ENCODE results near the gene MBNL1.
"Not testable (repeated sequence)": the region's sequence is repeated elsewhere in the genome, so short reads cannot be mapped to it uniquely, and the experiment has no call there.

The MBNL1 gene

DNA sequence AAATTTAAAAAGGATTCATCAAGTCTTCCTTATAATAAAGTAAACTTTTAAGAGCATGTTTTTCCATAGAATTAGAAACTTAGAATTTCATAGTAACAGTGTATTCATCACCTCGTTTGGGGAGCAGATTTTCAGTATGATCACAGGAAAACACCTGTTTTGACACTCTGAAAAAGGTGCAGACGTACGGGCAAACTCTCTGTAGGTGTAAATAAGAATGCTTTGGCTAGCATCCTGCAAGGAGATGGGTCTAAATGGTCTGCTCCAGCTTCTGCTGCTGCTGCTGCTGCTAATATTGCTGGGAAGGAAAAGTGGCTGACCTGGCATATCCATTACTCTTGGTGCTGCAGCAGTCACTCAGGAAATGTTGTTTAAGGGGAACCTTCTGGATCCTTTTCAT lies 66.0 kb downstream of the MBNL1 start:
- peak; percentile 57 for DNase-seq
- no peaks in the 10 kb centered on the region for H4K20me1 ChIP-seq (ENCODE audit: insufficient read depth, low read length)
- H3K4me1 ChIP-seq (ENCODE audit: low read length), result peaks cover 71% of the 10 kb centered on the region
- no peak overlapping the region for H2AFZ ChIP-seq (ENCODE audit: low read length)
- no peaks in the 10 kb centered on the region for H3K9me2 ChIP-seq (replicated peaks; ENCODE audit: insufficient read depth, low read length)
- H3K9ac ChIP-seq (ENCODE audit: low read length), result peak overlapping the region; percentile 56; the same call in 1 of the 2 replicates
- H3K4me2 ChIP-seq (ENCODE audit: low read depth, low read length), result peak overlapping the region; percentile 93
- peak overlapping the region; percentile 91 for H3K27ac ChIP-seq (ENCODE audit: low read length)
- H3K79me2 ChIP-seq (ENCODE audit: low read length), result peaks cover 96% of the 10 kb centered on the region
- no peaks in the 10 kb centered on the region for H3K9me3 ChIP-seq (replicated peaks; ENCODE audit: insufficient read depth, low read length)
- TF ChIP-seq EZH2 (optimal IDR thresholded peaks at IDR 0.05; ENCODE audit: low read depth, low read length) (no peak), EZH2phosphoT487 (IDR thresholded peaks at IDR 0.05; ENCODE audit: low read length) (no peak)
- TF ChIP-seq, protein P1, sequence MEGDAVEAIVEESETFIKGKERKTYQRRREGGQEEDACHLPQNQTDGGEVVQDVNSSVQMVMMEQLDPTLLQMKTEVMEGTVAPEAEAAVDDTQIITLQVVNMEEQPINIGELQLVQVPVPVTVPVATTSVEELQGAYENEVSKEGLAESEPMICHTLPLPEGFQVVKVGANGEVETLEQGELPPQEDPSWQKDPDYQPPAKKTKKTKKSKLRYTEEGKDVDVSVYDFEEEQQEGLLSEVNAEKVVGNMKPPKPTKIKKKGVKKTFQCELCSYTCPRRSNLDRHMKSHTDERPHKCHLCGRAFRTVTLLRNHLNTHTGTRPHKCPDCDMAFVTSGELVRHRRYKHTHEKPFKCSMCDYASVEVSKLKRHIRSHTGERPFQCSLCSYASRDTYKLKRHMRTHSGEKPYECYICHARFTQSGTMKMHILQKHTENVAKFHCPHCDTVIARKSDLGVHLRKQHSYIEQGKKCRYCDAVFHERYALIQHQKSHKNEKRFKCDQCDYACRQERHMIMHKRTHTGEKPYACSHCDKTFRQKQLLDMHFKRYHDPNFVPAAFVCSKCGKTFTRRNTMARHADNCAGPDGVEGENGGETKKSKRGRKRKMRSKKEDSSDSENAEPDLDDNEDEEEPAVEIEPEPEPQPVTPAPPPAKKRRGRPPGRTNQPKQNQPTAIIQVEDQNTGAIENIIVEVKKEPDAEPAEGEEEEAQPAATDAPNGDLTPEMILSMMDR (IDR thresholded peaks at IDR 0.05; ENCODE audit: low read length), result no peak
- H3F3A ChIP-seq (ENCODE audit: insufficient read depth, low read length), result peaks cover 59% of the 10 kb centered on the region
- H3K27me3 ChIP-seq (replicated peaks; ENCODE audit: insufficient read depth, low read length), result no peaks in the 10 kb centered on the region
- peak overlapping the region; percentile 58 for H3K4me3 ChIP-seq (ENCODE audit: low read length)
- peaks cover 3% of the 10 kb centered on the region; the same call in 1 of the 2 replicates for H3K36me3 ChIP-seq (replicated peaks; ENCODE audit: insufficient read depth, low read length)

DNA sequence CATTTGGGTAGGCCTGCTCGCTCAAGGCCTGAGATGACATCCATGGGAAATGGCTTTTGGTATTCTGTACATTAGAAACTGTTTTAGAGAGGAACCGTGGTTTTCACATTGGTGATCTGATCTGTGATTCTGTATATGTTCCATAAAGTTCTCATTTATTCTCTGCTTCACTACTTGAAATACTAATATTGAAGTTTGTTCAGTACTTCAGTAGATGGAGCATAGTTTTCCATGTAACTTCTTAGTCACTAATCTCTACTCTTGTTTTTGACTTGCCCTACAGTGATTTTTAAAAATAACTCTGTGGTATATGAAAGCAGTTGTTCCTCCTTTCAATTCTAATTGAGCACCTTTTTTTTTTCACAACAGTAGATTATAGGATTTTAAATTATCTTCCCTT lies 66.5 kb downstream of the MBNL1 start:
- peaks cover 54% of the 10 kb centered on the region for H3F3A ChIP-seq (ENCODE audit: insufficient read depth, low read length)
- H3K9ac ChIP-seq (ENCODE audit: low read length), result peak overlapping the region; percentile 56; the same call in 1 of the 2 replicates
- no peak overlapping the region for H2AFZ ChIP-seq (ENCODE audit: low read length)
- H3K79me2 ChIP-seq (ENCODE audit: low read length), result peaks cover 96% of the 10 kb centered on the region
- no peaks in the 10 kb centered on the region for H4K20me1 ChIP-seq (ENCODE audit: insufficient read depth, low read length)
- TF ChIP-seq EZH2phosphoT487 (IDR thresholded peaks at IDR 0.05; ENCODE audit: low read length) (no peak), EZH2 (optimal IDR thresholded peaks at IDR 0.05; ENCODE audit: low read depth, low read length) (no peak)
- TF ChIP-seq, protein P1 (IDR thresholded peaks at IDR 0.05; ENCODE audit: low read length), result no peak
- H3K9me2 ChIP-seq (replicated peaks; ENCODE audit: insufficient read depth, low read length), result no peaks in the 10 kb centered on the region
- H3K4me1 ChIP-seq (ENCODE audit: low read length), result peaks cover 66% of the 10 kb centered on the region
- peak overlapping the region; percentile 93 for H3K4me2 ChIP-seq (ENCODE audit: low read depth, low read length)
- DNase-seq, result peak; percentile 46
- H3K27ac ChIP-seq (ENCODE audit: low read length), result peak overlapping the region; percentile 91
- peaks cover 7% of the 10 kb centered on the region; the same call in 1 of the 2 replicates for H3K36me3 ChIP-seq (replicated peaks; ENCODE audit: insufficient read depth, low read length)
- no peaks in the 10 kb centered on the region for H3K9me3 ChIP-seq (replicated peaks; ENCODE audit: insufficient read depth, low read length)
- peak overlapping the region; percentile 58 for H3K4me3 ChIP-seq (ENCODE audit: low read length)
- no peaks in the 10 kb centered on the region for H3K27me3 ChIP-seq (replicated peaks; ENCODE audit: insufficient read depth, low read length)

DNA sequence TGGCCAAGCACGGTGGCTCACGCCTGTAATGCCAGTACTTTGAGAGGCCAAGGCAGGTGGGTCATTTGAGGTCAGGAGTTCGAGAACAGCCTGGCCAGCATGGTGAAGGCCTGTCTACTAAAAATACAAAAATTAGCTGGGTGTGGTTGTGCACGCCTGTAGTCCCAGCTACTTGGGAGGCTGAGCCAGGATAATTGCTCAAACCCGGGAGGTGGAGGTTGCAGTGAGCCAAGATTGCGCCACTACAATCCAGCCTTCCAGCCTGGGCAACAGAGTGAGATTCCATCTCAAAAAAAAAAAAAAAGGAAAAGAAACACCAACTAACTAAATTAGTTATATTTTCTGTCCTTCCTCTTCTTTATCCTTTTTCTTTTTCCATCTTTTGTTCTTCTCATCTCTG lies 68.6 kb downstream of the MBNL1 start:
- H3K79me2 ChIP-seq (ENCODE audit: low read length), result peaks cover 96% of the 10 kb centered on the region
- H3K27ac ChIP-seq (ENCODE audit: low read length); H2AFZ ChIP-seq (ENCODE audit: low read length); DNase-seq; H3K9me3 ChIP-seq (replicated peaks; ENCODE audit: insufficient read depth, low read length); H3K4me3 ChIP-seq (ENCODE audit: low read length); H3K9me2 ChIP-seq (replicated peaks; ENCODE audit: insufficient read depth, low read length); H3K9ac ChIP-seq (ENCODE audit: low read length); H3K4me2 ChIP-seq (ENCODE audit: low read depth, low read length); H4K20me1 ChIP-seq (ENCODE audit: insufficient read depth, low read length); H3K27me3 ChIP-seq (replicated peaks; ENCODE audit: insufficient read depth, low read length); H3K36me3 ChIP-seq (replicated peaks; ENCODE audit: insufficient read depth, low read length): not testable (repeated sequence)
- H3K4me1 ChIP-seq (ENCODE audit: low read length), result peaks cover 45% of the 10 kb centered on the region
- H3F3A ChIP-seq (ENCODE audit: insufficient read depth, low read length), result peaks cover 33% of the 10 kb centered on the region

DNA sequence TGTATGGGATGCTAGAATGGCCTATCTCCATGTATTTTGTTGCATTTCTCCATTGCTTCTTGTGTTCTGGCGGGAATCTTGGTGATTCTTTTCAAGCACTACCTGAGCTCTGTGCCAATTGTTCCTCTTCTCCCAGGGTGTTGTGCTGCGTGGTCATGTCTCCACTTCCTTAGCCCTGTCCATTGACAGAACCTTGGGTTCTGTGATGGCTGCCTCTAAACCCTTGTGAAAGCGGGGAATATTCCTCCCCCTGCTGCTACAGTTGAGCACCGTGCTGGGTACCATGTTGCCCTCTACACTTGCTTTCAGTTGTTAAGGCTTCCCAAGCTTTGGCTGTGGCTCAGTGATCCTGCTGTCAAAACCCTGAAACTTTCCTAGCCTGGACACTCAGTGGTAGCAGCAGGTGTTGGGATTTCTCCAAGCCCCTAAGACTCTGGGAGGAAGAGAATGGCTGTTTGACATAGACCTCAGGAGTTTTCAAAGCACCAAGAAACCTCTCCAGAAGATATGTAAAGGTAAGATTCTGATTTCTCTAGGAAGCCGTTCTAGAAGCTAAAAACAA lies 69.5 kb downstream of the MBNL1 start:
- H3K27me3 ChIP-seq (replicated peaks; ENCODE audit: insufficient read depth, low read length), result no peaks in the 10 kb centered on the region
- TF ChIP-seq EZH2 (optimal IDR thresholded peaks at IDR 0.05; ENCODE audit: low read depth, low read length) (no peak), EZH2phosphoT487 (IDR thresholded peaks at IDR 0.05; ENCODE audit: low read length) (no peak)
- TF ChIP-seq, protein P1 (IDR thresholded peaks at IDR 0.05; ENCODE audit: low read length), result no peak

More for the DNA sequence above, 69.5 kb downstream of the MBNL1 start:
- Histone ChIP-seq H3K4me1 (ENCODE audit: low read length) (peaks cover 40% of the 10 kb centered on the region), H3K4me2 (ENCODE audit: low read depth, low read length) (no peak overlapping the region), H3K79me2 (ENCODE audit: low read length) (peaks cover 100% of the 10 kb centered on the region), H3K36me3 (replicated peaks; ENCODE audit: insufficient read depth, low read length) (peaks cover 11% of the 10 kb centered on the region; the same call in 1 of the 2 replicates), H3K27ac (ENCODE audit: low read length) (no peak overlapping the region), H2AFZ (ENCODE audit: low read length) (no peak overlapping the region), H4K20me1 (ENCODE audit: insufficient read depth, low read length) (no peaks in the 10 kb centered on the region), H3K9ac (ENCODE audit: low read length) (no peak overlapping the region), H3K4me3 (ENCODE audit: low read length) (no peak overlapping the region), H3K9me3 (replicated peaks; ENCODE audit: insufficient read depth, low read length) (no peaks in the 10 kb centered on the region), H3K9me2 (replicated peaks; ENCODE audit: insufficient read depth, low read length) (no peaks in the 10 kb centered on the region), H3F3A (ENCODE audit: insufficient read depth, low read length) (peaks cover 25% of the 10 kb centered on the region)
- no peak for DNase-seq
